ENCODE measurements around the gene CCDC158. TPM values are rescaled to one million over a fixed set of nuclear protein-coding genes. Genes with fewer than 3 reads are reported as not detected.
"Not testable (repeated sequence)": the region's sequence is repeated elsewhere in the genome, so short reads cannot be mapped to it uniquely, and the experiment has no call there.

The CCDC158 gene
- total RNA-seq, 1 donor from 2014 or later, result not detected

GRCh38 chr4:76430519-76431388 lies 9.8 kb upstream of the CCDC158 start:
- intact Hi-C loops (cut with micrococcal nuclease), result loop anchor here (1.0 to 2.0 kb wide), 2 partner anchors 75 to 328 kb away; no protein-coding TSS in a partner anchor

- intact Hi-C loops (cut with micrococcal nuclease), result loop anchor here (1.0 to 2.0 kb wide), 2 partner anchors 76 to 329 kb away; no protein-coding TSS in a partner anchor
Observed at GRCh38 chr4:76429636-76430035, 8.7 kb upstream of the CCDC158 start.

GRCh38 chr4:76426272-76426671 lies 5.3 kb upstream of the CCDC158 start:
- intact Hi-C loops (cut with micrococcal nuclease), result no loop called here

GRCh38 chr4:76423159-76423558 lies 2.2 kb upstream of the CCDC158 start:
- intact Hi-C loops (cut with micrococcal nuclease), result not testable (repeated sequence)

- intact Hi-C loops (cut with micrococcal nuclease), result no loop called here
Observed at GRCh38 chr4:76420188-76420761, 666 bp downstream of the CCDC158 start.

- intact Hi-C loops (cut with micrococcal nuclease), result no loop called here
Observed at GRCh38 chr4:76410636-76411035, 10.3 kb downstream of the CCDC158 start.

GRCh38 chr4:76407440-76408119 lies 13.4 kb downstream of the CCDC158 start:
- intact Hi-C loops (cut with micrococcal nuclease), result no loop called here

- intact Hi-C loops (cut with micrococcal nuclease), result no loop called here
Observed at GRCh38 chr4:76406081-76406480, 14.9 kb downstream of the CCDC158 start.

GRCh38 chr4:76401654-76402053 lies 19.3 kb downstream of the CCDC158 start:
- intact Hi-C loops (cut with micrococcal nuclease), result no loop called here

GRCh38 chr4:76388160-76388908 lies 32.6 kb downstream of the CCDC158 start:
- intact Hi-C loops (cut with micrococcal nuclease), result no loop called here

- intact Hi-C loops (cut with micrococcal nuclease), result no loop called here
Observed at GRCh38 chr4:76386566-76387305, 34.2 kb downstream of the CCDC158 start.

GRCh38 chr4:76385974-76386373 lies 35.0 kb downstream of the CCDC158 start:
- intact Hi-C loops (cut with micrococcal nuclease), result no loop called here

- intact Hi-C loops (cut with micrococcal nuclease), result no loop called here
Observed at GRCh38 chr4:76384052-76384451, 36.9 kb downstream of the CCDC158 start.

- intact Hi-C loops (cut with micrococcal nuclease), result no loop called here
Observed at GRCh38 chr4:76383001-76383400, 37.9 kb downstream of the CCDC158 start.

GRCh38 chr4:76381986-76382385 lies 39.0 kb downstream of the CCDC158 start:
- intact Hi-C loops (cut with micrococcal nuclease), result no loop called here

GRCh38 chr4:76380561-76380960 lies 40.4 kb downstream of the CCDC158 start:
- intact Hi-C loops (cut with micrococcal nuclease), result no loop called here

GRCh38 chr4:76377911-76378310 lies 43.0 kb downstream of the CCDC158 start:
- intact Hi-C loops (cut with micrococcal nuclease), result loop anchor here (1.0 to 10.0 kb wide), 3 partner anchors 73 to 199 kb away; partner anchors contain the start of gene STBD1

GRCh38 chr4:76377481-76377901 lies 43.5 kb downstream of the CCDC158 start:
- intact Hi-C loops (cut with micrococcal nuclease), result loop anchor here (10.0 kb wide), 1 partner anchor 73 kb away; the partner anchor contains the start of gene STBD1

- intact Hi-C loops (cut with micrococcal nuclease), result loop anchor here (10.0 kb wide), 1 partner anchor 72 kb away; the partner anchor contains the start of gene STBD1
Observed at GRCh38 chr4:76376534-76376933, 44.4 kb downstream of the CCDC158 start.

- intact Hi-C loops (cut with micrococcal nuclease), result loop anchor here (10.0 kb wide), 1 partner anchor 71 kb away; the partner anchor contains the start of gene STBD1
Observed at GRCh38 chr4:76375703-76376102, 45.2 kb downstream of the CCDC158 start.

All from T-helper 2 cell treated with Interferon-gamma antibody and Interleukin-4, amounts not matched to agents 100 ng/mL and 5 ng/mL, for 36 hours (primary cell).